ENCODE data around the gene FOXC1. TPM values are rescaled to one million over a fixed set of nuclear protein-coding genes. Genes with fewer than 3 reads are reported as not detected.

FOXC1 gene
- total RNA-seq, 1 experiment from 2014 or later: not detected

DNA sequence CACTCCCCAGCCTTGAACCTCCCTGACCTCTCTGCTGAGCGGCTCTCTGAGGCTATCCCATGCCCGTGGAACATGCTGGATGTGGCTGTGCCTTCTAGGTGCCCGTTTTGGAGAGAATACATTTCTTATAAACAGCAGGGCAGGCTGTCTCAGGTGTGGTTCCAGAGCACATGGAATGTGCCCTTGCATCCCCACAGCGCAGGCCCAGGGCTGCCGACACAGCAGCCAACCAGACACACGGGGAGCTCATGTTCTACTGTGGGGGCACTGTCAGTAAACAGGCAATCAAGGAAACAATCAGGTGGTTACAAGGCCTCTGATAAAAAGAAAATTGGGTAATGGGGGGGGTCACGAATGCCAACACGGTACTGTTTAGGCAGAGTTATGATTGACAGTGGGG, 30.8 kb downstream of the FOXC1 start:
- Histone ChIP-seq H2BK15ac (ENCODE audit: low read depth, low read length) (no peak overlapping the region), H3K27me3 (ENCODE audit: insufficient read depth, low read length) (no peaks in the 10 kb centered on the region), H2BK5ac (ENCODE audit: insufficient read length, low read length) (no peak overlapping the region)

More for the DNA sequence above, 30.8 kb downstream of the FOXC1 start:
- Histone ChIP-seq H3K23ac (ENCODE audit: insufficient read length, low read depth, low read length) (no peak overlapping the region), H2BK20ac (ENCODE audit: low read depth, low read length, poor library complexity, severe bottlenecking) (no peak overlapping the region), H3K4me2 (ENCODE audit: insufficient read depth, insufficient read length, low read length) (no peak overlapping the region), H3K56ac (ENCODE audit: insufficient read length, low read depth, low read length) (no peak overlapping the region), H3K4me1 (ENCODE audit: insufficient read depth, low read length) (no peaks in the 10 kb centered on the region), H2BK120ac (ENCODE audit: low read depth, low read length, poor library complexity, severe bottlenecking) (no peak overlapping the region), H3T11ph (ENCODE audit: low read length) (no peak overlapping the region), H3K9me3 (ENCODE audit: control insufficient read depth, low read depth, low read length) (no peaks in the 10 kb centered on the region), H2AK5ac (ENCODE audit: insufficient read length, low read length) (no peak overlapping the region), H3K4ac (ENCODE audit: low read depth, low read length) (no peak overlapping the region), H4K5ac (ENCODE audit: insufficient read length, low read depth, low read length) (no peak overlapping the region), H4K20me1 (ENCODE audit: control insufficient read depth, insufficient read depth, insufficient read length) (no peaks in the 10 kb centered on the region), H4K91ac (ENCODE audit: insufficient read length, low read depth, low read length) (no peak overlapping the region), H4K8ac (replicated peaks; ENCODE audit: insufficient read length, low read depth, low read length) (no peak overlapping the region), H3K79me2 (ENCODE audit: insufficient read depth, low read length) (no peaks in the 10 kb centered on the region), H3K27ac (ENCODE audit: insufficient read length, low read depth, low read length) (no peak overlapping the region), H3K79me1 (ENCODE audit: insufficient read depth, low read depth, low read length, poor library complexity, severe bottlenecking) (no peaks in the 10 kb centered on the region), H3K9ac (ENCODE audit: extremely low read depth, insufficient read length, low read length) (no peak overlapping the region), H3K14ac (ENCODE audit: insufficient read depth, low read length) (no peak overlapping the region), H2BK12ac (ENCODE audit: insufficient read length, low read depth, low read length) (no peak overlapping the region), H3K23me2 (ENCODE audit: insufficient read length, low read depth, low read length, poor library complexity, severe bottlenecking) (no peaks in the 10 kb centered on the region), H3K18ac (ENCODE audit: insufficient read length, low read depth, low read length) (no peak overlapping the region), H2AFZ (ENCODE audit: low read length) (no peak overlapping the region)
- Mint-ChIP-seq H3K27ac (peak overlapping the region in 1 of 3 experiments; percentile 9; a peak in 1 of 7 replicates), H3K4me3 (no peak overlapping the region), H3K27me3 (ENCODE audit: low read depth) (peaks cover 10% of the 10 kb centered on the region), H3K36me3 (ENCODE audit: insufficient read depth in 1 of 3, low read depth in 3 of 3) (no peaks in the 10 kb centered on the region; a peak in 1 of 7 replicates), H3K9me3 (no peaks in the 10 kb centered on the region), H3K4me1 (peaks cover 16 to 18% of the 10 kb centered on the region in 2 experiments)
- no CpG with 5 or more reads among the region's 8 CpGs for WGBS (ENCODE audit: extremely low coverage, insufficient read length, low lambda C conversion rate)
- no peak for DNase-seq
- no peak for TF ChIP-seq CTCF (conservative IDR thresholded peaks at IDR 0.05)

Measured in H9 (cell line).